Gastroesophageal sphincter (tissue), 4 donors: Measurements from ENCODE around the gene WDR82. TPM values are rescaled to one million over a fixed set of nuclear protein-coding genes. Genes with fewer than 3 reads are reported as not detected.

Experiments
- ATAC-seq: fragments of 150-250 bp; one replicate; pipeline ENCODE4 v1.9.1; 2016; ENCODE audit warnings: mild to moderate bottlenecking, moderate library complexity
- H3K27ac ChIP-seq, 4 donors: fragments of 200-600 bp; sonication (generic) in 3 of 4; 1 replicate in 3 of 4; 2 replicates in 1 of 4; pipeline ENCODE4 v1.5.1; 2016 to 2019
- H3K27me3 ChIP-seq: fragments of 200-600 bp; sonication (generic); one replicate; pipeline ENCODE4 v1.5.1; 2019
- H3K36me3 ChIP-seq, 2 donors: fragments of 200-600 bp; sonication (generic); one replicate each; pipeline ENCODE4 v1.5.1; 2019; ENCODE audit warnings: control low read depth in 1 of 2
- H3K4me1 ChIP-seq, 3 donors: fragments of 200-600 bp; sonication (generic); 1 replicate in 2 of 3; 2 replicates in 1 of 3; pipeline ENCODE4 v1.5.1; 2016 to 2019; ENCODE audit warnings: control low read depth in 2 of 3
- H3K4me3 ChIP-seq, 2 donors: fragments of 200-600 bp; sonication (generic); one replicate each; pipeline ENCODE4 v1.5.1; 2019; ENCODE audit warnings: mild to moderate bottlenecking in 1 of 2, moderate library complexity in 1 of 2
- H3K9me3 ChIP-seq, 3 donors: fragments of 200-600 bp; sonication (generic); one replicate each; pipeline ENCODE4 v1.5.1; 2017 to 2019; ENCODE audit warnings: control low read depth in 2 of 3
- CTCF ChIP-seq, 4 experiments: fragments of 200-600 bp in 2 of 4; fragments of 450-650 bp in 2 of 4; sonication (generic) in 1 of 4; IDR thresholded peaks; one replicate each; pipeline ENCODE4 v1.5.1; 2017 to 2019; ENCODE audit warnings: antibody characterized with exemption in 4 of 4, mild to moderate bottlenecking in 2 of 4, moderate library complexity in 2 of 4
- EP300 ChIP-seq: sonication (generic); formaldehyde crosslinking; IDR thresholded peaks from one replicate; pipeline ENCODE4 v1.6.1; 2017; ENCODE audit warnings: antibody characterized with exemption, mild to moderate bottlenecking
- POLR2A ChIP-seq, 2 donors: fragments of 450-650 bp; IDR thresholded peaks; one replicate each; pipeline ENCODE4 v1.6.1; 2017; ENCODE audit warnings: antibody characterized with exemption in 2 of 2, mild to moderate bottlenecking in 2 of 2, moderate library complexity in 1 of 2
- POLR2AphosphoS5 ChIP-seq: sonication (generic); formaldehyde crosslinking; IDR thresholded peaks from one replicate; pipeline ENCODE4 v1.6.1; 2017; ENCODE audit warnings: antibody characterized with exemption
- WGBS, 2 donors: methylation state at CpG; one replicate each; pipeline ENCODE4 v1.1.5; 2018; ENCODE audit warnings: low coverage in 1 of 2; 5-methylcytosine and 5-hydroxymethylcytosine counted together
- total RNA-seq, 4 donors: library from RNA; depleted of rRNA; stranded (reverse); fragments of >200 nt; gene quantifications; one replicate each; pipeline ENCODE4 v1.1.0, GENCODE V29; 2016

The WDR82 gene
- total RNA-seq, 4 donors from 2014 or later: 63.7 to 92.0 (median 86.7) TPM

DNA sequence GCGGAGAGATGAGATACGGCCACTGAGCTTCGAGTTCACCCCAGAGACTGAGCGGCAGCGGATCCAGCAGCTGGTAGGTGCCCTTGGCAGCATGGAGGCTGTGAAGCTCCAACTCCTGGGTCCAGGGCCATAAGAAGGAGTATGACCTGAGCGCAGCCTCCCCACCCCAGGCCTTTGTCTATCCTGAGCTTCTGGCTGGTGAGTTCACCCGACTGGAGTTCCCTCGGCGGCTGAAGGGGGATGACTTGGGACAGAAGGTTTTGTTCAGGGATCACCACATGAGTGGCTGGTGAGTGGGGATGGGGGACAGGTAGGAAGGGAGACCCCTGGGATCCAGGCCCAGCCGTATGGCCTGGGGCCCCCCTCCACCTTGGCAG is 30.3 kb downstream of the WDR82 start:
- no peaks in the 10 kb centered on the region for H3K9me3 ChIP-seq
- H3K4me1 ChIP-seq: peaks cover 0 to 41% (median 4%) of the 10 kb centered on the region in 3 donors
- H3K36me3 ChIP-seq: peaks cover 0 to 55% of the 10 kb centered on the region in 2 donors
- H3K27ac ChIP-seq: peak overlapping the region in 3 of 4 donors; percentile 16 to 23 (median 23)
- no peak for ATAC-seq
- no peak overlapping the region for H3K4me3 ChIP-seq
- no peaks in the 10 kb centered on the region for H3K27me3 ChIP-seq
- no peak for TF ChIP-seq EP300
- TF ChIP-seq CTCF (IDR thresholded peaks at IDR 0.05): no peak
- no peak for TF ChIP-seq POLR2AphosphoS5
- no peak for TF ChIP-seq POLR2A (IDR thresholded peaks at IDR 0.05)
- WGBS, 2 donors: 40 to 100% methylated on average over 1 of the region's 10 CpGs

DNA sequence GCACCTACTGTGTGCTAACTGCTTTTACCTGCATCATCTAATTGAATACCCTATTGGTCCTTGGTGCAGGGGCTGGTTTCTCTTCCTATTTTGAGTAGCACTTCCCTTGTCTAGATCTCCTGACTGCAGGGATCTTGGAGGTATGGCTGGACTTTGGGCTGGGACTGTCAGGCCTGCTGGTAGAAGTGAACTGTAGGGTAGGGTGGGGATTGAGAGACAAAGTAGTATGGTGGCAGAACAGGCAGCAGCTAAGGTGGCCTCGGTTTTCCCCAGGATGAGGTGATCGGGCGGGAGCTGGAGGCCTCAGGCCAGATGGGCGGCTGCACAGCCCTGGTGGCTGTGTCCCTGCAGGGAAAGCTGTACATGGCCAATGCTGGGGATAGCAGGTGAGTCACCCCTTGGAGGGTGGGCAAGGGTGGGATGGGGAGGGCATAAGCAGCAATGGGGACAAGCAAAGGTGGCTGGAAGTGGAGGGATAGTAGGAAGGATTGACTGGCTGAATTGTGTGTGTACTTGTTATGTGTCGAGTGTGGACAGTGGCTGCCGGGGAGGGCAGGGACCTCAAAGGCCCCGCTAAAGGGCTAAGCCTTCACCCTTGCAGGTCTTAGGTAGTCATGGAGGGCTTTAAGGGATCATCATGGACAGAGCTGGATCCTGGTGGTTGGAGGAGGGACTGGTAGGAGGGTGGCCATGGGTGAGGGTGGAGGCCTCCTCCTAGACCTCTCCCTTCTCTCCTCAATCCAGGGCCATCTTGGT is 30.9 kb downstream of the WDR82 start:
- no peaks in the 10 kb centered on the region for H3K9me3 ChIP-seq
- peaks cover 0 to 40% (median 4%) of the 10 kb centered on the region in 3 donors for H3K4me1 ChIP-seq
- no peaks in the 10 kb centered on the region for H3K27me3 ChIP-seq
- peak overlapping the region in 1 of 2 donors; percentile 66 for H3K4me3 ChIP-seq
- ATAC-seq: no peak
- H3K27ac ChIP-seq: peak overlapping the region in 3 of 4 donors; percentile 87 to 96 (median 92)
- TF ChIP-seq CTCF (IDR thresholded peaks at IDR 0.05) (no peak), POLR2A (IDR thresholded peaks at IDR 0.05) (no peak), POLR2AphosphoS5 (no peak), EP300 (no peak)
- peaks cover 0 to 49% of the 10 kb centered on the region in 2 donors for H3K36me3 ChIP-seq
- WGBS, 2 donors: 96% methylated on average over 4 of the region's 7 CpGs; no CpG with 5 or more reads in 1 of the 2 donors

- WGBS, 2 donors: no CpG with 5 or more reads among the region's 14 CpGs
- no peaks in the 10 kb centered on the region for H3K9me3 ChIP-seq
- peaks cover 0 to 42% of the 10 kb centered on the region in 2 donors for H3K36me3 ChIP-seq
- H3K4me1 ChIP-seq: peaks cover 0 to 40% (median 4%) of the 10 kb centered on the region in 3 donors
- peak overlapping the region in 1 of 2 donors; percentile 66 for H3K4me3 ChIP-seq
- H3K27me3 ChIP-seq: no peaks in the 10 kb centered on the region
- H3K27ac ChIP-seq: peak overlapping the region in 3 of 4 donors; percentile 87 to 96 (median 92)
- TF ChIP-seq EP300: no peak
- no peak for TF ChIP-seq POLR2AphosphoS5
- TF ChIP-seq CTCF (IDR thresholded peaks at IDR 0.05): no peak
- no peak for TF ChIP-seq POLR2A (IDR thresholded peaks at IDR 0.05)
- no peak for ATAC-seq
These were observed 31.6 kb downstream of the WDR82 start for GRCh38 chr3:52246728-52247408.

GRCh38 chr3:52246264-52246620 is 32.2 kb downstream of the WDR82 start:
- WGBS, 2 donors: 64% methylated on average over 3 of the region's 8 CpGs; no CpG with 5 or more reads in 1 of the 2 donors
- Histone ChIP-seq H3K27me3 (no peaks in the 10 kb centered on the region), H3K27ac (peak overlapping the region; percentile 16 to 96 (median 90)), H3K9me3 (no peaks in the 10 kb centered on the region), H3K4me3 (peak overlapping the region; percentile 44 to 66), H3K4me1 (peaks cover 0 to 40% (median 4%) of the 10 kb centered on the region in 3 donors), H3K36me3 (peaks cover 0 to 36% of the 10 kb centered on the region in 2 donors)
- TF ChIP-seq POLR2A (IDR thresholded peaks at IDR 0.05): no peak
- TF ChIP-seq EP300: no peak
- TF ChIP-seq POLR2AphosphoS5: no peak
- TF ChIP-seq CTCF (IDR thresholded peaks at IDR 0.05): no peak
- ATAC-seq: peak; percentile 8
